ENCODE results near the gene SPDYE16.
A peak's percentile ranks its signal among the peaks of the same experiment; 100 is the strongest.
"Not testable (repeated sequence)": the region's sequence is repeated elsewhere in the genome, so short reads cannot be mapped to it uniquely, and the experiment has no call there.

The SPDYE16 gene

DNA sequence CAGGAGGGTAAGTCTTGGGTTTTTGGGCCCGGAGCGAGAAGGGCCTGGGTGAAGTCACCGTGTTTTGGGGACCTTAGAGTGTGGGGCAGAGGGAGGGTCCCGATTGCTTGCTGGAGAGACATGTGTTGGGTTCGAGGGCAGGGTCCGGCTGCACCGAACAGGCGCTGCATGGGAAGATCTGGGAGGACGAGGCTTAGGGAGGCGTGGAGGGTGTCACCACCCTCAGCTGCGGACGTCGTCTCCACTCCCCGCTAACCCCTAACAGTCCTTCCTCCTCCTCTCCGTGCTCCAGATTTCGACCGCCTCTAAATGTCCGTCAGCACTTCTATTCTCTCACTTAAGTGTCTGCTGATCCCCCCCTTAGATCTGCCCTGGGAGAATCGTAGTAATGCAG is 6.8 kb upstream of the SPDYE16 start:
- DNase-seq (ENCODE audit: low read depth): not testable (repeated sequence)

DNA sequence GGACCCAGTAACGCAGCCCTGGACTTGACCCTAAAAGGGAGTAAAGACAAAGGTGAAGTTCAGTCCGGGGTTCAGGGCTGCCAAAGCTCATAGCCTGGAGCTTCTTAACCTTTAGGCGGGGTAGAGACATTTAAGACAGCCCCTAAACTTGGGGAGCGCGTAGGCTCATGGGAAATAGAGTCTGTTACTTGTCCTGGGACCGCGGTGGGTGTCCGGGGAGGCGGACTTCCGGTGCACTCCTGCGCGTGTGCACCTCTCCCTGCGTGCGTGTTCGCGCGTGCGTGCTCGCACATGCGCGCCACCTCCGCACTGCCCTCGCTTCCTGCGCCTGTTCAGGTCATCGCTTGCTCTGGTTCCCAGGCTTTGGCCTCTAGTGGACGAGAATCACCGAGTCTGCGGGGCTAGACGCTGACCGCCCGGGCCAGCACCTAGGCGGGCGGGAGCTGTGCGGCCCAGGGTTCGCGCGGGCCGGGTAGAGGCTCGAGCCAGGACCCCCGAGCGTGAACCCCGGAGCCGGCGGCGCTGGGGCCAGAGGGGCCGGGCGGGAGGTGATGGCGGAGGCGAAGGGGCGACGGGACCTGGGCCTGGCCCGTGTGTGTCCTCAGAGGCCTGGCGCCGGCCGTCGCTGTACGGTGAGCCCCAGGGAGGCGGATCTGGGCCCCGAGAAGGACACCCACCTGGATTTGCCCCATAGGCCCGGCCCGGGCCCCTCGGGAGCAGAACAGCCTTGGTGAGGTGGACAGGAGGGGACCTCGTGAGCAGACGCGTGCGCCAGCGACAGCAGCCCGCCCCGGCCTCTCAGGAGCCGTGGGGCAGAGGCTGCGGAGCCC is 6.1 kb upstream of the SPDYE16 start:
- DNase-seq (ENCODE audit: low read depth): peak; percentile 80

DNA sequence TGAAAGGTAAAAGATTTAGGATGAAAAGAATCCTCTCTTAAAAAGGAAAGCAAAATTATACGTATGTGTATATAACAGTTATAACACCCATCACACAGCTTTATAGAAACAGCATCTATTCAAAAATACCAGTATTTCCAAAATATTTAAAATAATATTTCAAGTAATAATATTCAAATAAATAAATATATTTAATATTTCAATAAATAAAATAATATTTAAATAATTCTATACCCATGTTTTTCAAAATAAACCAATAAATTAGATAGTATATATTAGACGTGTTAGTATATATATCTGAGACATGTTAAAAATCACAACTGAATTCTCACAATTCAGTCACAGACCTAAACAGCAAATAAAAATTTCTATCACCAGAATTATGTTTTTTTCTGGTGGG is 11.5 kb downstream of the SPDYE16 start:
- DNase-seq (ENCODE audit: low read depth): not testable (repeated sequence)

DNA sequence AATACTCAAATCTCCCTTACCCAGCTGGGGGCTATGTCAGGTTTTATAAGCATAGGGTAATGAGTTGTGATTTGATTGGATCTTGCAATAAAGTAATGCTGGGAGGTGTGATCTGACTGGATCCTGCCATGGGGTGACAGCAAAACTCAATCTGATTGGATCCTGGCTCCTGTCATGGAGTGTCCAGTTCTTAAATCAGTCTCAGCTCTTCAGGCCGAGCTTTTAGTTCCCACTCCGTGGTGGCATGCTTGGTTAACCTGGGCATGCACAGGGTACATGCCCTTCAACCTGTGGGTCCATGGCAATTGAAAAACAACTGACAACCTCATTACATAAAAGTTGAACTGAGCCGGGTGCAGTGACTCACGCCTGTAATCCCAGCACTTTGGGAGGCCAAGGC is 16.9 kb downstream of the SPDYE16 start:
- DNase-seq (ENCODE audit: low read depth): not testable (repeated sequence)

- not testable (repeated sequence) for DNase-seq (ENCODE audit: low read depth)
Measured at GRCh38 chr7:76516932-76517331, 26.2 kb downstream of the SPDYE16 start.

- no peak for DNase-seq (ENCODE audit: low read depth)
Measured at GRCh38 chr7:76515999-76516443, 27.1 kb downstream of the SPDYE16 start.

DNA sequence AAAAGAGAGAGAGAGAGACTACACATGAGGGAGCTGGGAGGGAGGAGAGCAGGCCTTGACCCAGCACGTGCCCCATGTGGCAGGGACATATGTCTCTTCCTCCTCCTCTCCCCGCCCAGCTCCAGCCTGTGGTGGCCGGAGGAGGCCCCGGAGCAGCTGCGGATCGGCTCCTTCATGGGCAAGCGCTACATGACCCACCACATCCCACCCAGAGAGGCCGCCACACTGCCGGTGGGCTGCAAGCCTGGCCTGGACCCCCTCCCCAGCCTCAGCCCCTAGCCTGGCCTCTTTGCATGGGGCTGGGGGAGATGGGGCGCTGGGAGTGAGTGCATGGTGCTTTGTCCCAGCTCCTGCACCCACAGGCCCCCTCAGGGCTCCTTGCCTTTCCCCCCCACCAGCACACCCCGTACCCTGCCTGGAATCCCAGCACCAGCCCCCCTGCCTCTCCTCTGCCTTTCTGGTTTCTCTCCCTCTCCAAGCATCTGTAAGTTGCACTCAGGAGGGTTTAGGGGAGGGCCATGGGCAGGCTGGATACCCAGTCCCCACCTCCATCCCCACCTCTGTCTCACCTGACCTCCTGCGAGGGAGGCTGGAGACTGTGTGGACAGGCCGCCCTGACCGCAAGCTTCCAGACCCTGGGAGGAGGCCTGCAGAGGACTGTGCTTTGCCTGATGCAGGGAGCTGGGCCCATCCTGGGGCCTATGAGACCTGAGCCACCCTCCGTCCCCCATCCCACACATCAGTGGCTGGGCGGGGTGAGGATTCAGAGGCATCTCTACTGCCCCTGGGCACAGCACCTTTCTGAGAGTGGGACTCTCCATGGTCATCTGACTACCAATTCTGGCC is 27.9 kb downstream of the SPDYE16 start:
- no peak for DNase-seq (ENCODE audit: low read depth)

GRCh38 chr7:76513817-76514799 is 29.0 kb downstream of the SPDYE16 start:
- DNase-seq (ENCODE audit: low read depth): no peak

- DNase-seq (ENCODE audit: low read depth): no peak
Measured at GRCh38 chr7:76512941-76513816, 29.9 kb downstream of the SPDYE16 start.

DNA sequence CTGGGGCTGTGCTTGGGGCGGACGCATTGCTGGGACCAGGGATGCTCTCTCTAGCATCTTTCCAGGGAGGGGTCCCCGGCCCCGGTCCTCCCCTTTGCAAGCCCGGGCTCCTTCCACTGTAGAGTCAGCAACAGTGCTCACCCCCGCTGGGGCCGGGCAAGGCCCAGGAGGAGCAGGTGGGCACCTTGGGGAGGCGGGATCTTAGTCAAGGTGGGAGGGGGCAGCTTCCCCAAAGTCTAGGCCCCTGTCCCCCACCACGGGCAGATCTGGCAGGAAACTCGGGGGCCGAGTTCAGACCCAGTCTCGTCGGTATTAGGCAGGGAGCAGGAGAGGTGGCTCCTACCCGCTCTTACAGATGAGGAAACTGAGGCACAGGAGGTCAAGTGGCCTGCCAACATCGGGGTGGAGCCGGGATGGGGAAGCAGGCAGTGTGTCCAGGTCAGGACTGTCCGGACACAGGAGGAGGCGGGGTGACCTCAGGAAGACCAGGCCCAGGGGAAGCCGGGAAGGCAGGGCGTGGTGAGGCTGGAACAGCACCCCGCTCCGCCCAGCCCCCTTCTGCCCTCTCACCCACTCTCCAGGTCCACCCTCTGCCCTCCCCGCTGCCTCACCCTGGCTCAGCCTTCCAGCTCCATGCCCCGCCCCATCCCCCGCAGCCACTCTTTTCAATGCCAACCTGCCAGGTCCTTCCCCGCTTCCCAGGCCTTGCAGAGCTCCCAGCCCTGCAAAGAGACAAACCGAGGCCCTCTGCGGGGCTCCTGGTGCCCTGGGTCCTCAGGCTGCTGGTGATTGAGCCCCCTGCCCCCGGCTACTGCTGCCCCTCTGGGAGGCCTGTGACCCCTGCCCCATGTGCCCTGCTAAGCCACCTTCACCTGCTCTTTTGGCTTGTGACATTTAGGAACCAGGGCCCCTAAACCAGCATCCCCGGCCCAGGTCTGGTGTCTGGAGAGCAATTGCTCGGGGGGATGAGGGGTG is 30.9 kb downstream of the SPDYE16 start:
- not testable (repeated sequence) for DNase-seq (ENCODE audit: low read depth)

- not testable (repeated sequence) for DNase-seq (ENCODE audit: low read depth)
Measured at GRCh38 chr7:76511200-76511910, 31.7 kb downstream of the SPDYE16 start.

GRCh38 chr7:76509931-76510877 is 32.9 kb downstream of the SPDYE16 start, which contains the start of gene UPK3B:
Gene UPK3B, plus strand, starts transcription at chr7:76510552. Its CDS starts 101 bp downstream, at chr7:76510653.
- no peak for DNase-seq (ENCODE audit: low read depth)

GRCh38 chr7:76507723-76508406 is 35.2 kb downstream of the SPDYE16 start:
- DNase-seq (ENCODE audit: low read depth): no peak

- DNase-seq (ENCODE audit: low read depth): not testable (repeated sequence)
Measured at GRCh38 chr7:76506643-76507042, 36.5 kb downstream of the SPDYE16 start.

GRCh38 chr7:76506081-76506440 is 37.0 kb downstream of the SPDYE16 start:
- no peak for DNase-seq (ENCODE audit: low read depth)

GRCh38 chr7:76505168-76506080 is 37.7 kb downstream of the SPDYE16 start:
- DNase-seq (ENCODE audit: low read depth): no peak
